Activated CD8-positive, alpha-beta memory T cell treated with anti-CD3 and anti-CD28 coated beads for 4 hours (primary cell): Measurements from ENCODE around the gene OPCML.
A peak's percentile ranks its signal among the peaks of the same experiment; 100 is the strongest.

Experiments
- DNase-seq, 2 donors: peaks; one replicate each; pipeline ENCODE4 v3.0.0-alpha.2; 2020; ENCODE audit warnings: low read depth in 2 of 2

The OPCML gene

GRCh38 chr11:133134314-133135173, 397.8 kb downstream of the OPCML start:
- DNase-seq, result peak in 1 of 2 donors; percentile 7

GRCh38 chr11:133133606-133134005, 398.7 kb downstream of the OPCML start:
- no peak for DNase-seq

GRCh38 chr11:133133050-133133449, 399.3 kb downstream of the OPCML start:
- no peak for DNase-seq

- no peak for DNase-seq
Observed at GRCh38 chr11:133127741-133128140, 404.6 kb downstream of the OPCML start.

GRCh38 chr11:133123796-133124195, 408.5 kb downstream of the OPCML start:
- DNase-seq, result no peak

GRCh38 chr11:133123366-133123765, 408.9 kb downstream of the OPCML start:
- no peak for DNase-seq

GRCh38 chr11:133122256-133122655, 410.0 kb downstream of the OPCML start:
- no peak for DNase-seq

GRCh38 chr11:133118563-133119268, 413.6 kb downstream of the OPCML start:
- no peak for DNase-seq

GRCh38 chr11:133115099-133115498, 417.2 kb downstream of the OPCML start:
- no peak for DNase-seq

GRCh38 chr11:133107763-133108162, 424.5 kb downstream of the OPCML start:
- no peak for DNase-seq

GRCh38 chr11:133107136-133107535, 425.2 kb downstream of the OPCML start:
- no peak for DNase-seq

- no peak for DNase-seq
Observed at GRCh38 chr11:133106417-133106816, 425.9 kb downstream of the OPCML start.

GRCh38 chr11:133104009-133104744, 428.1 kb downstream of the OPCML start:
- no peak for DNase-seq

GRCh38 chr11:133096981-133097380, 435.3 kb downstream of the OPCML start:
- no peak for DNase-seq

GRCh38 chr11:133086518-133086917, 445.8 kb downstream of the OPCML start:
- DNase-seq, result no peak

- DNase-seq, result no peak
Observed at GRCh38 chr11:133082841-133083488, 449.3 kb downstream of the OPCML start.

GRCh38 chr11:133082453-133082781, 449.9 kb downstream of the OPCML start:
- no peak for DNase-seq

GRCh38 chr11:133081730-133082452, 450.4 kb downstream of the OPCML start:
- no peak for DNase-seq

GRCh38 chr11:133081020-133081419, 451.3 kb downstream of the OPCML start:
- no peak for DNase-seq

GRCh38 chr11:133078591-133079404, 453.5 kb downstream of the OPCML start:
- no peak for DNase-seq
